Liver (tissue), 3 donors: Measurements from ENCODE around the gene CD276.
"Not testable (repeated sequence)": the region's sequence is repeated elsewhere in the genome, so short reads cannot be mapped to it uniquely, and the experiment has no call there.

ENCODE experiments used
- GABPA ChIP-seq, 2 donors: IDR thresholded peaks in 1 of 2; conservative IDR thresholded peaks in 1 of 2; 2 replicates each; pipeline ENCODE4 v1.6.1; 2016; ENCODE audit warnings: antibody characterized with exemption in 2 of 2, mild to moderate bottlenecking in 1 of 2, moderate library complexity in 1 of 2
- SP1 ChIP-seq: IDR thresholded peaks from 2 replicates; pipeline ENCODE4 v1.6.1; 2018; ENCODE audit warnings: antibody characterized with exemption, mild to moderate bottlenecking
- TF ChIP-seq, protein P1 (sequence below): fragments of 150-350 bp; IDR thresholded peaks from 2 replicates; pipeline ENCODE4 v1.5.1; 2017; ENCODE audit warnings: improper control_type of control experiment, low read depth, low read length; ENCODE audit not compliant: missing input control
- donor health status: healthy.
- donor health status: healthy.

GRCh38 chr15:73639464-73639863 lies 44.7 kb upstream of the CD276 start:
- TF ChIP-seq, protein P1, sequence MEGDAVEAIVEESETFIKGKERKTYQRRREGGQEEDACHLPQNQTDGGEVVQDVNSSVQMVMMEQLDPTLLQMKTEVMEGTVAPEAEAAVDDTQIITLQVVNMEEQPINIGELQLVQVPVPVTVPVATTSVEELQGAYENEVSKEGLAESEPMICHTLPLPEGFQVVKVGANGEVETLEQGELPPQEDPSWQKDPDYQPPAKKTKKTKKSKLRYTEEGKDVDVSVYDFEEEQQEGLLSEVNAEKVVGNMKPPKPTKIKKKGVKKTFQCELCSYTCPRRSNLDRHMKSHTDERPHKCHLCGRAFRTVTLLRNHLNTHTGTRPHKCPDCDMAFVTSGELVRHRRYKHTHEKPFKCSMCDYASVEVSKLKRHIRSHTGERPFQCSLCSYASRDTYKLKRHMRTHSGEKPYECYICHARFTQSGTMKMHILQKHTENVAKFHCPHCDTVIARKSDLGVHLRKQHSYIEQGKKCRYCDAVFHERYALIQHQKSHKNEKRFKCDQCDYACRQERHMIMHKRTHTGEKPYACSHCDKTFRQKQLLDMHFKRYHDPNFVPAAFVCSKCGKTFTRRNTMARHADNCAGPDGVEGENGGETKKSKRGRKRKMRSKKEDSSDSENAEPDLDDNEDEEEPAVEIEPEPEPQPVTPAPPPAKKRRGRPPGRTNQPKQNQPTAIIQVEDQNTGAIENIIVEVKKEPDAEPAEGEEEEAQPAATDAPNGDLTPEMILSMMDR: not testable (repeated sequence)
- not testable (repeated sequence) for TF ChIP-seq SP1; GABPA (IDR thresholded peaks at IDR 0.05 in 1 of 2, conservative IDR thresholded peaks at IDR 0.05 in 1 of 2)
